ENCODE results near the gene EXOSC10. TPM values are rescaled to one million over a fixed set of nuclear protein-coding genes. Genes with fewer than 3 reads are reported as not detected.
A peak's percentile ranks its signal among the peaks of the same experiment; 100 is the strongest.
"Not testable (repeated sequence)": the region's sequence is repeated elsewhere in the genome, so short reads cannot be mapped to it uniquely, and the experiment has no call there.

The EXOSC10 gene
- total RNA-seq, 1 experiment from 2014 or later, result 72.4 TPM

DNA sequence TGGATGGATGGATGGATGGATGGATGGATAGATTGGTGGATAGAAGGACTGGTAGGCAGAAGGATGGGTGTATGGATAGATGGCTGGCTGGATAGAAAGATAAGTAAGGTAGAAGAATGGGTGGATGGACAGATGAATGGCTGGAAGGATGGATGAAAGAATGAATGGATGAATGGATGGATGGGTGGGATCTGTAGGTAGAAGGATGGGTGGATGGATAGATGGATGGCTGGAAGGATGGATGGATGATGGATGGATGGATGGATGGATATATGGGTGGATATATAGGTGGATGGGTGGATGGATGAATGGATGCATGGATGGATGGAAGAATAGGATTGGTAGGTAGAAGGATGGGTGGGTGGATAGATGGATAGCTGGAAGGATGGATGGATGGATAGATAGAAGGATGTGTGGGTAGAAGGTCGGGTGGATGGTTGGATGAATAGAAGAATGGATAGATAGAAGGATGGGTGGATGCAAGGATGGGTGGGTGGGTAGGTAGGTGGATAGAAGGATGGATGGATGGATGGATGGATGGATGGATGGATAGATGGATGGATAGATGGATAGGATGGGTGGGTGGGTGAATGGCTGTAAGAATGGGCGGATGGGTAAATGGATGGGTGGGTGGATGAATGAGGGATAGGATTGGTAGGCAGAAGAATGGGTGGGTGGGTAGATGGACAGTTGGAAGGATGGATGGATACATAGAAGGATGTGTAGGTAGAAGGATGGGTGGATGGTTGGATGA, 60.1 kb downstream of the EXOSC10 start:
- no peak for DNase-seq (ENCODE audit: low read depth in 1 of 2, low spot score in 2 of 2)
- Histone ChIP-seq H3K36me3 (no peaks in the 10 kb centered on the region), H3K27me3 (replicated peaks) (no peaks in the 10 kb centered on the region; the same call in 1 of the 2 replicates), H3K27ac (no peak overlapping the region), H3K4me1 (replicated peaks) (no peaks in the 10 kb centered on the region), H3K4me3 (no peak overlapping the region), H3K9me3 (replicated peaks) (no peaks in the 10 kb centered on the region)

DNA sequence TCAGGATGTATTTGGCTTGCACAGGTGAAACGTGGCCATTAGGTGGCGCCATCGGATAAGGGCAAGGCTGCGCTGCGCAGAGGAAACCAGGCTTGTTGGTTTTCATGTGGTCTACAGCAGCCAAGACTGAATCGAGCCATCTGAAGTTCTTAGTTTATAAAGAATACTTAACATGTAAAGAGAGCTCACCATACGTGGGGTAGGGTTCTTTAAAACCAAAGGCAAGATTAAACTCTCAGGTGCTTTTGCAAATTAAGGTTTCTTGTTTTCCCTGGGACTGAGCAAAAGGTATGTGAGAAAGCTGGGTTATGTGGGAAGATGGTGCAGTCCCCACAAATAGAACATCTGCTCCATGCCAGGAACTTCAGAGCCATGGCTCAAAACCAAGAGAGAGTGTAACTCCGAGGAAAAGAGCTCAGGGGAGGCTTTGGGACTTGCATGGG, 61.9 kb downstream of the EXOSC10 start:
- no peaks in the 10 kb centered on the region for H3K4me1 ChIP-seq (replicated peaks)
- H3K27ac ChIP-seq, result no peak overlapping the region
- peak; percentile 63 to 82 for DNase-seq (ENCODE audit: low read depth in 1 of 2, low spot score in 2 of 2)
- H3K4me3 ChIP-seq, result no peak overlapping the region
- H3K9me3 ChIP-seq (replicated peaks), result no peaks in the 10 kb centered on the region
- no peaks in the 10 kb centered on the region for H3K36me3 ChIP-seq
- no peaks in the 10 kb centered on the region; the same call in 1 of the 2 replicates for H3K27me3 ChIP-seq (replicated peaks)

DNA sequence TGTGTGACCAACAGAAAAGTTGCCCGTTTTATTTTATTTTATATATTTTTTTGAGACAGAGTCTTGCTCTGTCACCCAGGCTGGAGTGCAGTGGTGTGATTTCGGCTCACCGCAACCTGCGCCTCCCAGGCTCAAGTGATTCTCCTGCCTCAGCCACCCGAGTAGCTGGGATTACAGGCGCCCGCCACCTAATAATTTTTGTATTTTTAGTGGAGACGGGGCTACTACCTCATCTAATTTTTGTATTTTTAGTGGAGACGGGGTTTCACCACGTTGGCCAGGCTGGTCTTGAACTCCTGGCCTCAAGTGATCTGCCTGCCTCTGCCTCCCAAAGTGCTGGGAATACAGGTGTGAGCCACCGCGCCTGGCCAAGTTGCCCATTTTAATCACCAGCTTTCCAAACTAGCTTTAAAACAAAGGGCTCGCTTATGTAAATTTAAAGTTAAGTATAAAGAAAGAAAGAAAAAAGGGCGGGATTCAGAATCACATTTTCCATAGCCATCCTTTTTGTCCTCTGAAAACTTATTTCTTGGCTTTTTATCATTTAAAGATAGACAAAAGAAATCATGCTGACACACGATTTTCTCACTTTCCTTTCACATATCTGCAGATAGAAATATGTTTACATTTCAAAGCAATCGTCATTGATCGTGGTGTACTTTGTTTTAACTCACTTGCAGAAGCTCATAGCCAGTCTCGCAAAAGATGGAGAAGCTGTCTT, 62.5 kb downstream of the EXOSC10 start:
- H3K27me3 ChIP-seq (replicated peaks); DNase-seq (ENCODE audit: low read depth in 1 of 2, low spot score in 2 of 2); H3K9me3 ChIP-seq (replicated peaks); H3K4me3 ChIP-seq; H3K27ac ChIP-seq; H3K36me3 ChIP-seq; H3K4me1 ChIP-seq (replicated peaks): not testable (repeated sequence)

DNA sequence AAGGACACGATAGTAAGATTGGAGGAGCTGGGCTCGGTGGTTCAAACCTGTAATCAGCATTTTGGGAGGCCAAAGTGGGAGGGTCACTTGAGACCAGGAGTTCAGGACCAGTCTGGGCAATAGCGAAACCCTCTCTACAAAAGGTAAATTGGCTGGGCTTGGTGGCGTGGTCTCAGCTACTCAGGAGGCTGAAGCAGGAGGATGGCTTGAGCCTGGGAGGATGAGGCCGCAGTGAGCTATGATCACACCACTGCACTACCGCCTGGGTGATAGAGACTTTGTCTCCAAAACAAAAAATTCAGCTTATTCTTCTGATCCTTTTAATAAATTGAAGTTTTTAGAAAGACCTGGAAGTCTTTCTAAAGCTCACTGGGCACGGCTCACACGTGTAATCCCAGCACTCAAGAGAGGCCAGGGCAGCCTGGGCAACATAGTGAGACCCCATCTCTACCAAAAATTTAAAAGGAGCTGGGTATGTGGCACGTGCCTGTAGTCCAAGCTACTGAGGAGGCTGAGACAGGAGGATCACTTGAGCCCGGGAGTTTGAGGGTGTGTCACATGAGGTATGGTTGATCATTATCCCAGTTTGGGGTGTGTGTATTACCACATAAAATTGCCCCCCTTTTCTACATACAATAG, 67.9 kb downstream of the EXOSC10 start:
- no peak for DNase-seq (ENCODE audit: low read depth in 1 of 2, low spot score in 2 of 2)
- Histone ChIP-seq H3K4me3 (no peak overlapping the region), H3K27me3 (replicated peaks) (no peaks in the 10 kb centered on the region; the same call in 1 of the 2 replicates), H3K36me3 (peaks cover 26% of the 10 kb centered on the region), H3K9me3 (replicated peaks) (no peaks in the 10 kb centered on the region), H3K4me1 (replicated peaks) (no peaks in the 10 kb centered on the region), H3K27ac (no peak overlapping the region)

DNA sequence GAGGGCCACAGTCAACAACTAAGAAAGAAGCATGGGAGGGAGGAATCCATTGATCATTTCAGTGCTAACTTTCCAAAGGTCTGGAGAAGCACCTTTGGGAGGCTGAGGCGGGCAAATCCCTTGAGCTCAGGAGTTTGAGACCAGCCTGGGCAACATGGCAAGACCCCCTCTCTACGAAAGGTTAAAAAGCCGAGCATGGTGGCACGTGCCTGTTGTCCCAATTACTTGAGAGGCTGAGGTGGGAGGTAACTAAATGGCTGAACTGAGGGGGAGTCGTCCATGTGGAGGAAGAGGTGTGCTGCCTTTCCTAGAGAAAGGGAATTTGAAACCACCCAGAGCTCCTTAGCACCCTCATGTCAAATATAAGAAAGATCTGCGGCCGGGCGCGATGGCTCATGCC, 68.8 kb downstream of the EXOSC10 start:
- no peaks in the 10 kb centered on the region for H3K9me3 ChIP-seq (replicated peaks)
- DNase-seq (ENCODE audit: low read depth in 1 of 2, low spot score in 2 of 2), result no peak
- H3K4me3 ChIP-seq, result no peak overlapping the region

DNA sequence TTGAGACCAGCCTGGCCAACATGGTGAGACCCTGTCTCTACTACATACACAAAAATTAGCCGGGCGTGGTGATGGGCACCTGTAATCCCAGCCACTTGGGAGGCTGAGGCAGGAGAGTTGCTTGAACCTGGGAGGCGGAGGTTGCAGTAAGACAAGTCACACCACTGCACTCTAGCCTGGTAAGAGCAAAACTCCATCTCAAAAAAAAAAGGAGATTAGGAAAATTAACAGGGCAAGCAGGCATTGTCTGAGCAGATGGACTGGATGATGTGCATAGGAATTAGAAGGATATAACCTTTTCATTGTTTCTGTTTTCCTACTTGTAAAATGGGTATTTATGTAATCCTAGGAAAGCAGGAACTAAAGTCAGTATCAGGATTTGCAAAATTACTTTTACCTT, 71.7 kb downstream of the EXOSC10 start:
- Histone ChIP-seq H3K36me3 (peaks cover 63% of the 10 kb centered on the region), H3K27me3 (replicated peaks) (no peaks in the 10 kb centered on the region), H3K4me1 (replicated peaks) (no peaks in the 10 kb centered on the region), H3K4me3 (no peak overlapping the region), H3K9me3 (replicated peaks) (no peaks in the 10 kb centered on the region), H3K27ac (no peak overlapping the region)
- no peak for DNase-seq (ENCODE audit: low read depth in 1 of 2, low spot score in 2 of 2)

More for the DNA sequence above, 68.8 kb downstream of the EXOSC10 start:
- no peak overlapping the region for H3K27ac ChIP-seq
- H3K4me1 ChIP-seq (replicated peaks), result no peaks in the 10 kb centered on the region
- no peaks in the 10 kb centered on the region for H3K27me3 ChIP-seq (replicated peaks)
- H3K36me3 ChIP-seq, result peaks cover 35% of the 10 kb centered on the region

DNA sequence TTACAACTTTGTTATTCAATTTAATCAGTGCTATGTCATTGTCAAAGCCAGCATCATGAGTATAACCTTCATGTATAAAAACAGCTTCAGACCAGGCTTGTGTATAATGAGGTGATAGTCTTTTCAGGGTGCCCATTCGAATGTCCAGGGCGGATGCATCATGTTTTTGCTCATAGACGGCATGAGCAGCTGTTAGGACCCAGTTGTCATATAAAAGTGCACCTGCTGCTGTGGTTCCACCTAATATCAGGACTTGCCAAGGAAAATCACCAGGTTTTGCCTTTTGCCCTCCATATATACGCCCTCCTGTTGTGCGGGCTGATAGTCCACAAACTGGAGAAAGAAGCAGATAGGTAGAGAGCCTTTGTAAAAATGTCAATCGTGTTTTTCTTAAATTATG, 72.4 kb downstream of the EXOSC10 start:
- Histone ChIP-seq H3K27ac (no peak overlapping the region), H3K27me3 (replicated peaks) (no peaks in the 10 kb centered on the region), H3K4me3 (no peak overlapping the region), H3K4me1 (replicated peaks) (no peaks in the 10 kb centered on the region), H3K9me3 (replicated peaks) (no peaks in the 10 kb centered on the region), H3K36me3 (peaks cover 70% of the 10 kb centered on the region)
- no peak for DNase-seq (ENCODE audit: low read depth in 1 of 2, low spot score in 2 of 2)

DNA sequence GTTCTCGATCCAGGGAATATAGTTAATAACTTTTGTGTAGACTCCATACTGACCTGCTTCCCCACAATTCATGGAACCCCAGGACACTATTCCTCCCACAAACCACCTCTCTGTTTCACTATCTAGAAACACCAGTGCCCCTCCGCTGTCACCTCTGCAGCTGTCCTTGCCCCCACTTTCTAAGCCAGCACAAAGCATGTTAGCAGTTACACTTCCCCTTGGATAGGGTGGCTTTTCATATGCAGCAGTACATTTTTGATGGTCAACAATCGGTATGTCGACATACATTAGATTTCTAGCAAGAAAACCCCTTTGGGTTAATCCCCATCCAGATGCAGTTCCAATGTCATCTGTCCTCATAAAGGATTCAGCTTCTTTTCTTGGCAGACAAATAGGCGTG, 72.8 kb downstream of the EXOSC10 start:
- Histone ChIP-seq H3K9me3 (replicated peaks) (no peaks in the 10 kb centered on the region), H3K27me3 (replicated peaks) (no peaks in the 10 kb centered on the region), H3K27ac (no peak overlapping the region), H3K4me3 (no peak overlapping the region), H3K36me3 (peaks cover 74% of the 10 kb centered on the region), H3K4me1 (replicated peaks) (no peaks in the 10 kb centered on the region)
- DNase-seq (ENCODE audit: low read depth in 1 of 2, low spot score in 2 of 2), result no peak

DNA sequence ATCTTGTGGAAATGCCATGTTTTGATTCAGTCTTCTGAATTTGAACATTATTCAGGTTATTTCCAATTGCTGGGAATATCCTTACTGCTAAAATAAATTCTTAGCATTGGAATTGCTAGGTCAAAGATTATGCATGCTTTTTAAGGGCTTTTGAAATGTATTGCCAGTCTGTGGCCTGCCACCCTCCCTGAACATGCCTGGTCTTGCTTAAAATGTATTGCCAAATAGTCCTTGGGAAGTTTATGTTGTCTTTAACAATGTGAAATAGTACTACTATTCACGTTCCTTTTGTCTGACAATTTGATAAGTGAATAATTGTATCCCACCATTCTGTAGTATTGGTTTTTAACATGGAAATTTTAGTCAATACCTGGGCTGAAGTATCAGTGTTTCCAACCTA, 73.6 kb downstream of the EXOSC10 start:
- Histone ChIP-seq H3K27me3 (replicated peaks) (no peaks in the 10 kb centered on the region), H3K27ac (no peak overlapping the region), H3K36me3 (peaks cover 83% of the 10 kb centered on the region), H3K4me3 (no peak overlapping the region), H3K4me1 (replicated peaks) (no peaks in the 10 kb centered on the region), H3K9me3 (replicated peaks) (no peaks in the 10 kb centered on the region)
- no peak for DNase-seq (ENCODE audit: low read depth in 1 of 2, low spot score in 2 of 2)

DNA sequence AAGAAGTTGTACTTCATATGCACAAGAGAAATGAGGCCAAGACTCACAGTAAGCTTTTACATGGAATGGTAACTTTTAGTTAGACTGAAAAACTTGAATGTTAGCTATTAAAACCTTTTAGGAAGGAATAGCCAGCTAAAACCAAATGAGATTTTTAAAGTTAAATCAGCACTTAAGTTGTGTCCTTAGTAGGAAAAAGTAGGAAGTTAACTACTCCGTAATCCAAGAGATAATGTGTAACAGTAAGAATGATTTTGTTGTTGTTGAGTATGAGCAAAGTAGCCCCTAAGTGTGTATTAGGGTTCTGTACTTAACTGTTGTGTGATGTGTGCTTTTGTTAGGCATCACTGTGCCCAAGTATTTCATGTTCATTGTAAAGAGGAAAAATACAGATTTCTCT, 74.1 kb downstream of the EXOSC10 start:
- Histone ChIP-seq H3K27me3 (replicated peaks) (no peaks in the 10 kb centered on the region), H3K4me3 (no peak overlapping the region), H3K27ac (no peak overlapping the region), H3K4me1 (replicated peaks) (no peaks in the 10 kb centered on the region), H3K9me3 (replicated peaks) (no peaks in the 10 kb centered on the region), H3K36me3 (peaks cover 87% of the 10 kb centered on the region)
- DNase-seq (ENCODE audit: low read depth in 1 of 2, low spot score in 2 of 2), result no peak

DNA sequence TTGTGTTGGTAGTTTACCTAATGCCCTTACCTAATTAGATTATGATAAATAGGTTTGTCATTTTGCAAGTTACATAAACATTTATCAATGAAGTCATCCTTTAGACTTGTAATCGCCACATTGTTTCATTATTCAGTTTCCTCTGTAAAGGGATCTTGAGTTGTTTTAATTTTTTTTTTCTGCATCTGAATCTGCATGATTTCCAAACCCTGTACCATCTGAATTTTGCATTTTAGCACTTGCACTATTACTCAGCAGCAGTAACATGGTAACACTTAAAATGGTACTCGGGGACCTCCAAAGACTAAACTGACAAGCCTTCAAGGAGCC, 74.8 kb downstream of the EXOSC10 start:
- Histone ChIP-seq H3K9me3 (replicated peaks) (no peaks in the 10 kb centered on the region), H3K4me1 (replicated peaks) (no peaks in the 10 kb centered on the region), H3K36me3 (peaks cover 88% of the 10 kb centered on the region), H3K27me3 (replicated peaks) (no peaks in the 10 kb centered on the region), H3K27ac (no peak overlapping the region), H3K4me3 (no peak overlapping the region)
- DNase-seq (ENCODE audit: low read depth in 1 of 2, low spot score in 2 of 2), result no peak

DNA sequence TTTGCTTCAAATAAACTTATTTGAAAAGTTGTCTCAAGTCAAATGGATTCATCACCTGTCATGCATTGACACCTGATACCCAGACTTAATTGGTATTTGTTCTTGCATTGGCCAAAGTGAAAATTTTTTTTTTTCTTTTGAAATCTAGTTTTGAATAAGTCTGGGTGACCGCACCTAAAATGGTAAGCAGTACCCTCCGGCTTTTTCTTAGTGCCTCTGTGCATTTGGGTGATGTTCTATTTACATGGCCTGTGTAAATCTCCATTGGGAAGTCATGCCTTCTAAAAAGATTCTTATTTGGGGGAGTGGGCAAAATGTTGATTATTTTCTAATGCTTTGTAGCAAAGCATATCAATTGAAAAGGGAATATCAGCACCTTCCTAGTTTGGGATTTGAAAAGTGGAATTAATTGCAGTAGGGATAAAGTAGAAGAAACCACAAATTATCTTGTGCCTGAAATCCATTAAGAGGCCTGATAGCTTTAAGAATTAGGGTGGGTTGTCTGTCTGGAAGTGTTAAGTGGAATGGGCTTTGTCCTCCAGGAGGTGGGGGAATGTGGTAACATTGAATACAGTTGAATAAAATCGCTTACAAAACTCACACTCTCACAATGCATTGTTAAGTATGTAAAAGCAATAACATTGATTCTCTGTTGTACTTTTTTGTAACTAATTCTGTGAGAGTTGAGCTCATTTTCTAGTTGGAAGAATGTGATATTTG, 75.4 kb downstream of the EXOSC10 start:
- H3K36me3 ChIP-seq, result peaks cover 91% of the 10 kb centered on the region
- no peaks in the 10 kb centered on the region for H3K27me3 ChIP-seq (replicated peaks)
- DNase-seq (ENCODE audit: low read depth in 1 of 2, low spot score in 2 of 2), result no peak
- H3K4me1 ChIP-seq (replicated peaks), result no peaks in the 10 kb centered on the region
- no peak overlapping the region for H3K4me3 ChIP-seq
- no peaks in the 10 kb centered on the region for H3K9me3 ChIP-seq (replicated peaks)
- H3K27ac ChIP-seq, result no peak overlapping the region

DNA sequence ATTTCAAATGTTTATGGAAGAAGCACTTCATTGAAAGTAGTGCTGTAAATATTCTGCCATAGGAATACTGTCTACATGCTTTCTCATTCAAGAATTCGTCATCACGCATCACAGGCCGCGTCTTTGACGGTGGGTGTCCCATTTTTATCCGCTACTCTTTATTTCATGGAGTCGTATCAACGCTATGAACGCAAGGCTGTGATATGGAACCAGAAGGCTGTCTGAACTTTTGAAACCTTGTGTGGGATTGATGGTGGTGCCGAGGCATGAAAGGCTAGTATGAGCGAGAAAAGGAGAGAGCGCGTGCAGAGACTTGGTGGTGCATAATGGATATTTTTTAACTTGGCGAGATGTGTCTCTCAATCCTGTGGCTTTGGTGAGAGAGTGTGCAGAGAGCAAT, 76.5 kb downstream of the EXOSC10 start:
- Histone ChIP-seq H3K9me3 (replicated peaks) (no peaks in the 10 kb centered on the region), H3K4me1 (replicated peaks) (no peaks in the 10 kb centered on the region), H3K27me3 (replicated peaks) (no peaks in the 10 kb centered on the region), H3K4me3 (no peak overlapping the region), H3K27ac (no peak overlapping the region), H3K36me3 (peaks cover 100% of the 10 kb centered on the region)
- DNase-seq (ENCODE audit: low read depth in 1 of 2, low spot score in 2 of 2), result no peak

DNA sequence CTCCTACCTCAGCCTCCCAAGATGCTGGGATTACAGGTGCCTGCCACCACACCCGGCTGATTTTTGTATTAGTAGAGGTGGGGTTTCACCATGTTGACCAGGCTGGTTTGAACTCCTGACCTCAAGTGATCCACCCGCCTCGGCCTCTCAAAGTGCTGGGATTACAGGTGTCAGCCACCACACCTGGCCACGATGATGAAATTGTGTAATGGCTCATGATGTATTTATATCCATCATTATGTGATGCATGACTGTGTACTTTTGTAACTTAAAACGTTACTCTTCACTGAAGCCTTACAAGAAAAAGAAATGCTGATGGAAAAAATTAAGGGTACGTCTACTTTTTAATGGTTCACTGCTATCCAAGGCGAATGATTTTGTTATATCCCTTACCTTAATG, 79.7 kb downstream of the EXOSC10 start:
- H3K4me1 ChIP-seq (replicated peaks), result no peaks in the 10 kb centered on the region
- H3K9me3 ChIP-seq (replicated peaks), result no peaks in the 10 kb centered on the region
- H3K27me3 ChIP-seq (replicated peaks), result no peaks in the 10 kb centered on the region
- H3K27ac ChIP-seq, result no peak overlapping the region
- DNase-seq (ENCODE audit: low read depth in 1 of 2, low spot score in 2 of 2), result no peak
- H3K4me3 ChIP-seq, result no peak overlapping the region
- H3K36me3 ChIP-seq, result peaks cover 100% of the 10 kb centered on the region
